ENCODE results near the gene SRPK3. TPM values are rescaled to one million over a fixed set of nuclear protein-coding genes. Genes with fewer than 3 reads are reported as not detected.
"Not testable (repeated sequence)": the region's sequence is repeated elsewhere in the genome, so short reads cannot be mapped to it uniquely, and the experiment has no call there.

SRPK3 gene
- total and polyA plus RNA-seq, 5 donors from 2014 or later: not detected

- H3K27ac ChIP-seq (ENCODE audit: insufficient read depth, low read length, poor library complexity, severe bottlenecking): no peak overlapping the region
- peaks cover 15% of the 10 kb centered on the region for H3K36me3 Mint-ChIP-seq
- H3K27me3 Mint-ChIP-seq: no peaks in the 10 kb centered on the region
- H3K9me3 Mint-ChIP-seq: peaks cover 0 to 3% (median 0%) of the 10 kb centered on the region in 7 donors
- H3K4me3 ChIP-seq (ENCODE audit: low read depth, low read length): no peak overlapping the region
- no peaks in the 10 kb centered on the region for H3K9me3 ChIP-seq (ENCODE audit: control insufficient read depth in 2 of 2, low read length in 2 of 2)
- no peak overlapping the region for H3K4me3 Mint-ChIP-seq
- H3K27me3 ChIP-seq (ENCODE audit: control insufficient read depth, insufficient read depth, low read length): no peaks in the 10 kb centered on the region
- H3K4me1 Mint-ChIP-seq: peaks cover 5 to 24% (median 9%) of the 10 kb centered on the region in 4 donors
- no peak for DNase-seq
- peaks cover 8% of the 10 kb centered on the region for H3K4me1 ChIP-seq (ENCODE audit: control insufficient read depth, insufficient read depth, low read length, poor library complexity, severe bottlenecking)
- no peaks in the 10 kb centered on the region for H3K36me3 ChIP-seq (ENCODE audit: control insufficient read depth, insufficient read depth, low read length)
- ATAC-seq (ENCODE audit: low read depth in 2 of 2): no peak
- H3K27ac Mint-ChIP-seq: no peak overlapping the region
Observed at GRCh38 chrX:153736071-153736820, 44.6 kb upstream of the SRPK3 start.

- no peaks in the 10 kb centered on the region for H3K9me3 ChIP-seq (ENCODE audit: control insufficient read depth in 2 of 2, low read length in 2 of 2)
- H3K27ac ChIP-seq (ENCODE audit: insufficient read depth, low read length, poor library complexity, severe bottlenecking): no peak overlapping the region
- no peaks in the 10 kb centered on the region for H3K27me3 Mint-ChIP-seq
- no peak overlapping the region for H3K27ac Mint-ChIP-seq
- peaks cover 8% of the 10 kb centered on the region for H3K36me3 Mint-ChIP-seq
- no peak overlapping the region for H3K4me3 Mint-ChIP-seq
- peaks cover 0 to under 1% (median 0%) of the 10 kb centered on the region in 7 donors for H3K9me3 Mint-ChIP-seq
- H3K4me3 ChIP-seq (ENCODE audit: low read depth, low read length): no peak overlapping the region
- no peaks in the 10 kb centered on the region for H3K36me3 ChIP-seq (ENCODE audit: control insufficient read depth, insufficient read depth, low read length)
- H3K4me1 ChIP-seq (ENCODE audit: control insufficient read depth, insufficient read depth, low read length, poor library complexity, severe bottlenecking): peaks cover 8% of the 10 kb centered on the region
- ATAC-seq (ENCODE audit: low read depth in 2 of 2): no peak
- no peaks in the 10 kb centered on the region for H3K27me3 ChIP-seq (ENCODE audit: control insufficient read depth, insufficient read depth, low read length)
- no peak for DNase-seq
- H3K4me1 Mint-ChIP-seq: peaks cover under 1 to 23% (median 7%) of the 10 kb centered on the region in 4 donors
Observed at GRCh38 chrX:153736871-153737441, 43.9 kb upstream of the SRPK3 start.

GRCh38 chrX:153738056-153738605 is 42.7 kb upstream of the SRPK3 start:
- Mint-ChIP-seq H3K4me1 (peaks cover 0 to 23% (median 7%) of the 10 kb centered on the region in 4 donors), H3K9me3 (no peaks in the 10 kb centered on the region), H3K36me3 (peaks cover 5% of the 10 kb centered on the region), H3K27me3 (no peaks in the 10 kb centered on the region), H3K4me3 (no peak overlapping the region), H3K27ac (no peak overlapping the region)
- ATAC-seq (ENCODE audit: low read depth in 2 of 2) (no peak), DNase-seq (no peak)
- H3K9me3 ChIP-seq (ENCODE audit: control insufficient read depth in 2 of 2, low read length in 2 of 2): no peaks in the 10 kb centered on the region
- H3K27me3 ChIP-seq (ENCODE audit: control insufficient read depth, insufficient read depth, low read length): no peaks in the 10 kb centered on the region
- no peak overlapping the region for H3K4me3 ChIP-seq (ENCODE audit: low read depth, low read length)
- H3K36me3 ChIP-seq (ENCODE audit: control insufficient read depth, insufficient read depth, low read length): no peaks in the 10 kb centered on the region
- H3K27ac ChIP-seq (ENCODE audit: insufficient read depth, low read length, poor library complexity, severe bottlenecking): no peak overlapping the region
- peaks cover 8% of the 10 kb centered on the region for H3K4me1 ChIP-seq (ENCODE audit: control insufficient read depth, insufficient read depth, low read length, poor library complexity, severe bottlenecking)

- Mint-ChIP-seq H3K4me1 (peaks cover 0 to 25% (median 7%) of the 10 kb centered on the region in 4 donors), H3K36me3 (peaks cover 5% of the 10 kb centered on the region), H3K27me3 (no peaks in the 10 kb centered on the region), H3K9me3 (no peaks in the 10 kb centered on the region), H3K27ac (no peak overlapping the region), H3K4me3 (peak overlapping the region in 2 of 4 donors; percentile 35 to 47)
- peak; percentile 59 to 61 for ATAC-seq (ENCODE audit: low read depth in 2 of 2)
- no peaks in the 10 kb centered on the region for H3K9me3 ChIP-seq (ENCODE audit: control insufficient read depth in 2 of 2, low read length in 2 of 2)
- H3K27me3 ChIP-seq (ENCODE audit: control insufficient read depth, insufficient read depth, low read length): no peaks in the 10 kb centered on the region
- peaks cover 11% of the 10 kb centered on the region for H3K4me1 ChIP-seq (ENCODE audit: control insufficient read depth, insufficient read depth, low read length, poor library complexity, severe bottlenecking)
- DNase-seq: peak in 1 of 3 donors; percentile 66
- no peak overlapping the region for H3K27ac ChIP-seq (ENCODE audit: insufficient read depth, low read length, poor library complexity, severe bottlenecking)
- H3K36me3 ChIP-seq (ENCODE audit: control insufficient read depth, insufficient read depth, low read length): no peaks in the 10 kb centered on the region
- no peak overlapping the region for H3K4me3 ChIP-seq (ENCODE audit: low read depth, low read length)
Observed at GRCh38 chrX:153739754-153740486, 40.9 kb upstream of the SRPK3 start.

GRCh38 chrX:153740631-153741222 is 40.1 kb upstream of the SRPK3 start:
- DNase-seq: no peak
- no peaks in the 10 kb centered on the region for H3K36me3 Mint-ChIP-seq
- no peaks in the 10 kb centered on the region for H3K36me3 ChIP-seq (ENCODE audit: control insufficient read depth, insufficient read depth, low read length)
- no peaks in the 10 kb centered on the region for H3K9me3 Mint-ChIP-seq
- H3K27ac ChIP-seq (ENCODE audit: insufficient read depth, low read length, poor library complexity, severe bottlenecking): no peak overlapping the region
- H3K4me1 Mint-ChIP-seq: peaks cover 0 to 19% (median under 1%) of the 10 kb centered on the region in 4 donors
- H3K4me3 Mint-ChIP-seq: no peak overlapping the region
- no peaks in the 10 kb centered on the region for H3K27me3 ChIP-seq (ENCODE audit: control insufficient read depth, insufficient read depth, low read length)
- H3K27ac Mint-ChIP-seq: no peak overlapping the region
- peaks cover 11% of the 10 kb centered on the region for H3K4me1 ChIP-seq (ENCODE audit: control insufficient read depth, insufficient read depth, low read length, poor library complexity, severe bottlenecking)
- no peaks in the 10 kb centered on the region for H3K9me3 ChIP-seq (ENCODE audit: control insufficient read depth in 2 of 2, low read length in 2 of 2)
- ATAC-seq (ENCODE audit: low read depth in 2 of 2): no peak
- no peaks in the 10 kb centered on the region for H3K27me3 Mint-ChIP-seq
- no peak overlapping the region for H3K4me3 ChIP-seq (ENCODE audit: low read depth, low read length)

DNA sequence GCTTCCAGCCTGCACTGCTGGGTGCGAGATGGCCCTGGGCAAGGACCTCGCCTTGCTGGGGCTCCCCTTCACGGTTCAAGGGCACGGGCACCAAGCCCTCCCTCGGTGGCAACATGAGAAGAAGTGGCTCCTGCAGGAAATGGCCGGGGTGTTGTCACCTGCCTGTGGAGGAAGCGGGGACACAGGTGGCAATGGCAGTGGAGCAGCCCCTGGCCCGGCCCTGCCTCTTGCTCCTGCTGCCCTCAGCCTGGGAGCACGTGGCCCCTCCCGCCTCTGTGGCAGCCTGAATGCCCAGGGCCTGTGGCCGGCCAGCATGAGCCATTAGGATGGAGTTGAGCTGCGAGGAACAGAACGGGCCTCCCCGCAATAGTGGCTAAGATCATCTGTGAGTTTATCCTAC is 39.4 kb upstream of the SRPK3 start:
- Mint-ChIP-seq H3K4me3 (no peak overlapping the region), H3K27ac (no peak overlapping the region)

GRCh38 chrX:153742111-153742510 is 38.7 kb upstream of the SRPK3 start:
- H3K4me3 Mint-ChIP-seq; H3K27ac Mint-ChIP-seq; H3K27me3 Mint-ChIP-seq; H3K4me3 ChIP-seq (ENCODE audit: low read depth, low read length); DNase-seq; H3K9me3 ChIP-seq (ENCODE audit: control insufficient read depth in 2 of 2, low read length in 2 of 2); H3K27me3 ChIP-seq (ENCODE audit: control insufficient read depth, insufficient read depth, low read length); H3K9me3 Mint-ChIP-seq; H3K27ac ChIP-seq (ENCODE audit: insufficient read depth, low read length, poor library complexity, severe bottlenecking); H3K36me3 ChIP-seq (ENCODE audit: control insufficient read depth, insufficient read depth, low read length); H3K36me3 Mint-ChIP-seq; ATAC-seq (ENCODE audit: low read depth in 2 of 2): not testable (repeated sequence)
- H3K4me1 Mint-ChIP-seq: peaks cover 0 to 19% (median 0%) of the 10 kb centered on the region in 4 donors
- peaks cover 11% of the 10 kb centered on the region for H3K4me1 ChIP-seq (ENCODE audit: control insufficient read depth, insufficient read depth, low read length, poor library complexity, severe bottlenecking)

More for the DNA sequence above, 39.4 kb upstream of the SRPK3 start:
- no peak for DNase-seq
- Mint-ChIP-seq H3K4me1 (peaks cover 0 to 19% (median 0%) of the 10 kb centered on the region in 4 donors), H3K9me3 (no peaks in the 10 kb centered on the region), H3K36me3 (no peaks in the 10 kb centered on the region), H3K27me3 (no peaks in the 10 kb centered on the region)
- Histone ChIP-seq H3K9me3 (ENCODE audit: control insufficient read depth in 2 of 2, low read length in 2 of 2) (no peaks in the 10 kb centered on the region), H3K27ac (ENCODE audit: insufficient read depth, low read length, poor library complexity, severe bottlenecking) (no peak overlapping the region), H3K4me1 (ENCODE audit: control insufficient read depth, insufficient read depth, low read length, poor library complexity, severe bottlenecking) (peaks cover 11% of the 10 kb centered on the region), H3K4me3 (ENCODE audit: low read depth, low read length) (no peak overlapping the region), H3K36me3 (ENCODE audit: control insufficient read depth, insufficient read depth, low read length) (no peaks in the 10 kb centered on the region), H3K27me3 (ENCODE audit: control insufficient read depth, insufficient read depth, low read length) (no peaks in the 10 kb centered on the region)
- ATAC-seq (ENCODE audit: low read depth in 2 of 2): no peak
